Limb (tissue), 2 donors: ENCODE data around the gene NECAB3.

Experiments used
- DNase-seq, 2 donors: peaks; one replicate each; pipeline ENCODE4 v3.0.0-alpha.2; 2016; ENCODE audit errors: extremely low spot score in 2 of 2

The NECAB3 gene

GRCh38 chr20:33624399-33624798, 49.8 kb downstream of the NECAB3 start:
- no peak for DNase-seq

- DNase-seq, result no peak
Measured at GRCh38 chr20:33622705-33623365, 51.4 kb downstream of the NECAB3 start.

GRCh38 chr20:33621717-33622400, 52.4 kb downstream of the NECAB3 start:
- DNase-seq, result no peak

GRCh38 chr20:33612001-33612400, 62.2 kb downstream of the NECAB3 start:
- no peak for DNase-seq

GRCh38 chr20:33611106-33611505, 63.1 kb downstream of the NECAB3 start:
- DNase-seq, result no peak

- DNase-seq, result no peak
Measured at GRCh38 chr20:33609504-33609903, 64.7 kb downstream of the NECAB3 start.
